Amygdala (tissue), 56 donors: ENCODE results near the gene BCL2L14.
"Not testable (repeated sequence)": the region's sequence is repeated elsewhere in the genome, so short reads cannot be mapped to it uniquely, and the experiment has no call there.

ENCODE experiments used
- DNase-seq, 56 donors: peaks; one replicate each; lab custom pipeline; 2025; lab: John Stamatoyannopoulos, UW

Gene BCL2L14

DNA sequence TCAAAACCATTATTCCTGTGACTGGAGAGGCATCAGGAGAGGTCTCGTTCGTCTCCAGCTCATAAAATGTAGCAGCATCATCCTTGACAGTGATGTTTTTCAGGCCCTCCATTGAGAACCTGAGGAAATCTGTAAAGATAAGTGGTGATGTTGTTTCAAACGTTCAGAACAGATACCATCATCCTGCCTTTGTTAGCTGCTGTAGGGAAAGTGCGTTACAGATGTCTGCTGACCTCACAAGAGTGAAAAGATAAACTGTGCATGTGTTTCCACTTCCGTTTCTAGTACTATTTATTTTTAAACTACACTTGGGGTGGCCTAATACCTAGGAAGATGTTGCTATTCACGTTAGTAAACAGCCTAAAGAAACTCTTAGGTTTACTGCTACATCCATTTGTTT, 28.4 kb downstream of the BCL2L14 start:
- DNase-seq = no peak

DNA sequence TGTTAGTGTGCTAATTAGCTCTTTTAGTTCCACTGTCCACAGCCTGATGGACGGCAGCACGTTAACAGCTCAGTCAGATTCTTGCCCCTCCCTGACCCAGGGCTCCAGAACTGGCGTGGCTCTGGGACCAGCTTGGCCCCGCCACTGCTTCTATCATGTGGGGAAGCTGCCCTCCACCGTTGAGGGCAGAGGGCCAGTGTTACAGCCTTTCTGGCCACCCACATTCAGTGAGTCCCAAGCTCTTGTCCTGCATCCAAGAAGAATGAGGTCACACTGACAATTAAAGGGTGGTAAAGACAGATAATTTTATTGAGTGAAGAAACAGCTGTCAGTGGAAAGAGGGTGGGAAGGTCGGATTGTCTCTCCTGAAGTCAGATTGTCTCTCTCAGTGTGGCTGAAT, 36.9 kb downstream of the BCL2L14 start:
- DNase-seq = no peak

DNA sequence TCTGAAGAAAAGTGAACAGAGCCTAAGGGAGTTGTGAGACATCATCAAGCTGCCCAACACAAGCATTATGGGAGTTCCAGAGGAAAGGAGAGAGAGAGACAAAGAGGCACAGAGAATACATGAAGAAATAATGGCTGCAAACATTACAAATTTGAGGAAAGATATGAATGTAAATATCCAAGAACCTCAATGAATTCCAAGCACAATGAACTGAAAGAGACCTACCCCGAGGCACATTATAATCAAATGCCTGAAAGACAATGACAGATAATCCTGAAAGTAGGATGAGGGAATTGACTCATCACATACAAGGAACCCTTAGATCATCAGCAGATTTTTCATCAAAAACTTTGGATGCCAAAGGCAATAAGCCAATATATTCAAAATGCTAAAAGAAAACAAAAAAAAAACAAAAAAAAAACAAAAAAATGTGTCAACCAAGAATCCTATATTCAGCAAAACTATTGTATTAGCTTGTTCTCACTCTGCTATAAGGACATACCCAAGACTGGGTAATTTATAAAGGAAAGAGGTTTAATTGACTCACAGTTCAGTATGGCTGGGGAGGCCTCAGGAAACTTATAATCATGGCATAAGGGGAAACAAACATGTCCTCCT, 37.8 kb downstream of the BCL2L14 start:
- DNase-seq = no peak

DNA sequence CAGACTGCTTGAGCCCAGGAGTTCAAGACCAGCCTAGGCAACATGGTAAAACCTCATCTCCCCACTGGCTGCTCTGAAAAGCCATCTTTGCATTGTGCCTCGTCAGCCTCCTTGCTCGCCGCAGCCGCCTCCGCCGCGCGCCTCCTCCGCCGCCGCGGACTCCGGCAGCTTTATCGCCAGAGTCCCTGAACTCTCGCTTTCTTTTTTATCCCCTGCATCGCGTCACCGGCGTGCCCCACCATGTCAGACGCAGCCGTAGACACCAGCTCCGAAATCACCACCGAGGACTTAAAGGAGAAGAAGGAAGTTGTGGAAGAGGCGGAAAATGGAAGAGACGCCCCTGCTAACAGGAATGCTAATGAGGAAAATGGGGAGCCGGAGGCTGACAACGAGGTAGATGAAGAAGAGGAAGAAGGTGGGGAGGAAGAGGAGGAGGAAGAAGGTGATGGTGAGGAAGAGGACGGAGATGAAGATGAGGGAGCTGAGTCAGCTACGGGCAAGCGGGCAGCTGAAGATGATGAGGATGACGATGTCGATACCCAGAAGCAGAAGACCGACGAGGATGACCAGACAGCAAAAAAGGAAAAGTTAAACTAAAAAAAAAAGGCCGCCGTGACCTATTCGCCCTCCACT, 40.3 kb downstream of the BCL2L14 start:
- not testable (repeated sequence) for DNase-seq

DNA sequence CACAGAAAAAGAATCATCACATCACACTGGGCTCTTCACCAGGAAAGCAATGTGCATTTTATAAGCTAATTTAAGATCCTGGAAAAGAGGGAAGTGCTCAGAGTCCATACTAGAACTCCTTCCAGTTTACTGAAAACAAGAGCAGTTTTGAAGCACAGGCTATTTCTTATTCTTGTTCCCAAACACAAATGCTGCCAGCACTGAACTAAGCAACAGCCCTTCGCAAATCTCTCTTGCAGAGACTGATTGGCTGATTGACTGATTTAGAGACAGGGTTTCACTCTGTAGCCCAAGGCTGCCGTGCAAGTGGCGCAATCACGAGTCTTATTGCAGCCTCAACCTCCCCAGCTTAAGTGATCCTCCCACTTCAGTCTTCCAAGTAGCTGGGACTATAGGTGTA, 44.8 kb downstream of the BCL2L14 start:
- DNase-seq = peak in 14 of 56 donors; percentile 2 to 29 (median 7)

DNA sequence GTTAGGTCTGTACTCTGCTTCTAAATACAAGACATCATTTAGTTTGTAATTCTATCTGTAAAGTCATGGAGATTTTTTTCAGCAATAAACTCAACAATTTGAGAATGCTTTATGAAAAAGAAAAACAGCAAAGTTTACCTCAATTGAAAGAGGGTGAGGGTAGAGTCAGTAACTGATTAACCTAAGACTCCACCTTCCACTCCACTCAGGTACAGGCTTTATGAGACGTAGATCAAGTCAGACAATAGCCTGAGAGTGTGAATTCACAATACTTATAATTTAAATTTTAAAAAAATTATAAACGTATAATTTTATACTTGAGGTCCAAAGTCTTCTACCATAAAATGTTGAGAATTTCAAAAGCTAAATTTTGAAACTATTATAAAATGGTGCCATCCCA, 45.9 kb downstream of the BCL2L14 start:
- DNase-seq = no peak

DNA sequence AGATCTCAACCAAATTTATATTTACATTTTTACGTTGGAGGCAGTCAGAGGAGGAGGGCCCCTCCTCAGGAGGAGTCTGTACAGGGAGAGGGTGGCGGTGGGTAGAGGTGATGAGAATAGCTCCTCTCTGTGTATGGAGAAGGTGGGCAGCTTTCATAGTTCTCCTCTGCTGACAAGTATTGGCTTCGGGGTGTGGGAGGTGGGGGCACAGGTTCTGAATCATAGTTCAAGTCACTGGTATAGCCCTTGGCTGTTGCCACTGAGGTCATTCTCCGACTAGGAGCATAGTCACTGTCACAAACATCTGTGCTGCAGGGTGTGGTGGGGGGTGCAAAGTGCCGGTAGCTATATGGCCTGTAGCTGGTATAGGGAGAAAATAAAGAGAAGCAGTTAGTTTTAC, 50.3 kb downstream of the BCL2L14 start:
- DNase-seq = no peak

DNA sequence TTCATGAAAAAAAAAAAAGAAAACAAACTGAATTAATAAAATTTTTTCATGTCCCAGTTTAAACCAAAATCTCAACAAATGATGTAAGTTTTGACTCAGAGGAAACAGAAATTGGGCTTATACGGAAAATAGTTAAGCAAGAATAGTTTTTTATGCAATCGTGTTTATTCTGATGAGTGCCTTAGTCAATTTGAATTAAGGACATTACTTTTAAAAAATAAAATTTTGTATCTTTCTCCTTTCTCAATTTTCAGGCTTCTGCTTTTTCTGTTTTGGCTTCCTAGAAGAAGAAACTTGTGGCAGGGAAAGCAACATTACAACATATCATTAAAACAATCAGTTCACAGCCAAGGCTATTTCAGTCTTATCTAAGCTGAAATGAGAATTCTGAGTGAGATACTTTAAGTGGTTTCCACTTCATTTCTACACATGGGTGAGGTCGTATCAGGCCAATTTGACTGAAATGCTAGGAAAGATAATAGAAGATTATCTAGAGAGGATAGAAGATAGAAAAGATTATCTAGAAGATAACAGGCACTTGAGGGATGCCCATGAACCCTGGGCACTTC, 52.4 kb downstream of the BCL2L14 start:
- DNase-seq = no peak

DNA sequence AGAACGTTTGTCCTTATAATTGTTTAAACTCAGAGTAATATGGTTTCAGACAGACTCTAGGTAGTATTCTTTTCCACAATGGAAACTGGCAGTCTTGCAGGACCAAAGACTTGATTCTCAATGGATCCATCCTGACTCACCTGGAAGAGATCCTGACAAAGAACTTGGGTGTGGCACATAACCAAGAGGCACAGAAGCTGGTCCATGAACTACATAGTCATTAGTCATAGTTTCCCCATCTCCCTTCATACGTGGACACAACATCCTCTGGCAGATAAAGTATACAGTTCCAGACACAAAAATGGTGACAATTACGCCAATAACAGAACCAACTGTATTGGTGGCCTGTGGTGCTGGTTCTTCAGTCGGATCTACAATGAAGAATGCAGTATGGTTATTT, 55.8 kb downstream of the BCL2L14 start:
- no peak for DNase-seq

DNA sequence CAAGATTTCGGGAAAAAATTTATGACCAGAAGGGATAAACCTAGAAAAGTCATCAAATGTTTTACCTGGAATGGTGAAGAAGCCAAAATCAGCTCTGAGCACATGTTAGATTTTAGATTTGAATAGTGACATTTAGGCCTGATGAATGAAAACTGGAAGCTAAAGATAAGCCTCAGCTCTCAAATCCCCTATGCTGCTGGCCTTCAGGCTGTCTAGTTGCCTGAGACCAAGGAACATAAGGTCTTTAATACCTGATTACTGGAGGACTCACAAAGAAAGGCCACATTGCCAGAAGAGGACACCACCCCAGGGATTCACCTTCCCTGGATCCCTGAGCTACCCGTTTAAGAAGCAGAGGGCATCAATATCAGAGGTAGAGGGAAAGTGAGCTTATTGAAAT, 56.6 kb downstream of the BCL2L14 start:
- no peak for DNase-seq

DNA sequence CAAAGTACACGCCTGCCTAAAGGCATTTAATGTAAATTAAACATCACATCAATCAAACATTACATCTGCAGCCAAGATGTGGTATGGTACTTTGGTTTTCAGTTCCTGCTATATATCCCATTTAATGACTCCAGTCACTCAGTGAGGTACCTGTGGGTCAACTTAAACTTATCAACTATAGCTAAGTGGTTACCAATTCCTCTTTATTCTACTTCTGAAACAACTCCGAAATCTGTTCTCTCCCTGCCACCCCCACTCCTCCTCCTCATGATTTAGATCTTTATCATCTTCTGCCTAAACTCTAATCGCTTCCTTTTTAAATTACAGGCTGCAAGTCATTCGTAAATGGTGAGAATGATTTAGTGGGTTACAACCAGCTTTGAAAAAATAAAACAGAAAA, 57.9 kb downstream of the BCL2L14 start:
- DNase-seq = no peak

DNA sequence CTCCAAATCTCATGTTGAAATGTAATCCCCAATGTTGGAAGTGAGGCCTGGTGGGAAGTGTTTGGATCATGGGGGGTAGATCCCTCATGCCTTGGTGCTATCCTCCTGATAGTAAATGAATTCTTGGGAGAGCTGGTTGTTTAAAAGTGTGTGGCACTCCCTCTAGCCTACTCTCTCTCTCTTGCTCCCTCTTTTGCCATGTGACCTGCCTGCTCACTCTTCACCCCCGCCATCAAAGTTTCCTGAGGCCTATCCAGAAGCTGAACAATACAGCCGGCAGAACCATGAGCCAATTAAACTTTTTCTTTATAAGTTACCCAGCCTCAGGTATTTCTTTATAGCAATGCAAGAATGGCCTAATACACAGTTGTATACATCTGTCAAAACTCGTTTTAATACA, 62.5 kb downstream of the BCL2L14 start:
- no peak for DNase-seq

DNA sequence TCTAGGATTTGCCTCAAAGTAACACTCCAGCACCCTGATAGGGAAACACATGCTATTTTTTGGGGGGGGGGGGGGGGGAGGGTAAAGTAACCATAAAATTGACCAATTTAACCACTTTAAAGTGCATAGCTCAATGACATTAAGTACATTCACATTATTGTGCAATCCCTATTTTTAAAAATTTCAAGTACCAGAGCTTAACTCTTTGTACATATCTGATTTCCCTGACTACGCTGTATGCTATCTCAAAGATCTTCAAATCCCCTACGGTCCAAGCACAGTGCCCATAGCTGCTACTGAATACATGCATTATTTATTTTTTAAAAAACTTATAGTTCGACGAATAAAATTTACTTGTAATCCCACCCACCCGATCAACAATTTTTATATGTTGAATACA, 63.0 kb downstream of the BCL2L14 start:
- DNase-seq = no peak

DNA sequence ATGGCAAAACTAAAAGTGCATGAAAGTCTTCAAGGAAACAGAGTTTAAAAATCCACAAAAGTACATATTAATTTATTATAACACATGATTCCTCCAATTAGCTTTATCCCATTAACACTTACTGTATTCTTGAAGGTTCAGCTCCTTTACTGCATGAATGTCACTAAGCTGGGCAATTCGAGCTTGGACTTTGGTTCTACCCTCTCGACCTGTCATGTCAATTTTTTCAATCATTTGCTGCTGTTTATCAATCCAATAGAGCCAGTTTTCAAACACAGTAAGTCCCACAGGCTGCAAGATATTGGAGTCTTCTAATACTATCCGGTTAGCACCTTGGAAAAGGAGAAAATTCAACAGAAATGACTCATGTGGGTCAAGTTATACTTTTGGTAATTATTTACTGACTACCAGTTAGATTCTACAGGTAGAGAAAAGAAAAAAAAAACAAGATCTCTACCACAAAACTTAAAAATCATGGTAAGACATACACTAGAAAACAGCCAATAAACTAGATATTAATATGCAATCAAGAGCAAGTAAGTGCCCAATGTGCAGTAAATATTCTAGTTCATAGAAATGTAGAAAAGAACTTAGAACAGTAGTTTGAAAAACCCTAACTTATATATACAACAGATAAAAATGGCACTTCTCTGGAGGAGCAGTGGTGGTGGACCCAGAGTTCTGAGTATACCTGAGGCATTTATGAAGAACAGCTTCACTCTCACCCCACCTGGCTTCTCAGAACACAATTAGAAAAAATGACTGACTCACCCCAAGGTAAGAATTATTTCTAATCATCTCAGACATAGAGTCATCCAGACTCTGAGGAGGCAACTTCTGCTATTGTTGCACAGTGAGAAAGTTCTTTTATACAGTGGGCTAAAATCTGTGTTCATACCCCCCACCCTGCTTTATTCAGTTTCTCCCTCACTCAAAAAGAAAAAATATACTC, 67.7 kb downstream of the BCL2L14 start:
- DNase-seq = no peak

DNA sequence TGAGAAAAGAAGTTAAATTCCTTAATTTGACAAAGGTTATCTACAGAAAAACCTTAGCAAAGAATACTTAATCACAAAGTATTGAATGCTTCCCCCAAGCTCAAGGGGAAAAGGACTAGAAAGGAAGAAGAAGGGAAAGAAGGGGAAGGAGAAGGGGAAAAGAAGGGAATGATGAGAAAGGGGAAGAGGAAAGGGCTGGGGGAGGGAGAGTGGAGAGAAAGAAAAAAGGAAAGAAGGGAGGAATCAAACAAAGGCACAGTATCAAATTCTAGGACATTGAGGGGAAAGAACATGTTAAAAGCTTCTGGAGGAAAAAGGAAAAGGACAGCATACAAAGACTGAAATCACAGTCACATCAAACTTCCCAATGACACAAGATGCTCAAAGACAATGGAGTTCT, 70.3 kb downstream of the BCL2L14 start:
- no peak for DNase-seq

DNA sequence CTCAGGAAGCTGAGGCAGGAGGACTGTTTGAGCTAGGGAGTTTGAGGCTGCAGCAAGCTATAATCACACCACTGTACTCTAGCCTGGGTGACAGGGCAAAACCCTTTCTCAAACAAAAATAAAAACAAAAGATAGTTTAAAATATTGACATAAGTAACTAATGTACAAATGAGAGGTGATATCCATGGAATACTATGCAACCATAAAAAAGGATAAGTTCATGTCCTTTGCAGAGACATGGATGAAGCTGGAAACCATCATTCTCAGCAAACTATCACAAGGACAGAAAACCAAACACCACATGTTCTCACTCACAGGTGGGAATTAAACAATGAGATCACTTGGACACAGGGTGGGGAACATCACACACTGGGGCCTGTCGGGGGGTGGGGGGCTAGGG, 73.8 kb downstream of the BCL2L14 start:
- not testable (repeated sequence) for DNase-seq

DNA sequence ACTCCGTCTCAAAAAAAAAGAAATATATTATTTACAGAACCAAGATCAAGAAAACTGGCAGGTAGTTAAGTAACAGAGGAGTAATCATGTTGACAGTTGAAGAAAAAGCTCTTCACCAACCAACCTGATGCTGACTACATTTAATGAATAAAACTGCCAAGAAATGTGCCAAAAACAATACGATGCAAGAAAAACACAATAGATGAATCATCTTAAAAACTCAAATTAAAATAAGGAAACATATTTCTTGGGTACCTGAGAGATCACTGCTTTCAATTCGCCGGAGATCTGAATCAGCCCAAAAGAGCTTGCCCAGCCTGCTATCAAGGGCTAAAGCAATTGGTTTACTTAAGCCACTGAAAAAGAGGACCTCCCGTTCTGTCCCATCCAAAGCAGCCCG, 76.4 kb downstream of the BCL2L14 start:
- no peak for DNase-seq
